PC-3 (cell line): ENCODE results near the gene RNU1-4. TPM values are rescaled to one million over a fixed set of nuclear protein-coding genes. Genes with fewer than 3 reads are reported as not detected.
"Not testable (repeated sequence)": the region's sequence is repeated elsewhere in the genome, so short reads cannot be mapped to it uniquely, and the experiment has no call there.

Experiments used
- ATAC-seq: fragments of 200-7000 bp; cut with Tn5 transposase; 2 replicates; pipeline ENCODE4 v1.9.1; 2020; ENCODE audit warnings: mild to moderate bottlenecking, moderate library complexity
- BruUV-seq: library from RNA; stranded (reverse); fragments of 400-500 nt; replicated peaks from 2 replicates; lab custom pipeline; 2021; lab: Mats Ljungman, UMichigan
- CTCF ChIA-PET: fragments of 300-600 bp; sonication (Branson Sonifier 250); formaldehyde crosslinking; loops from one replicate; lab custom pipeline; 2022; ENCODE audit warnings: antibody characterized with exemption; lab: Charles Lee
- POLR2A ChIA-PET: fragments of 300-600 bp; sonication (Branson Sonifier 250); formaldehyde crosslinking; loops from one replicate; lab custom pipeline; 2022; ENCODE audit warnings: antibody characterized with exemption; ENCODE audit not compliant: unreplicated experiment; lab: Charles Lee
- DNase-seq: peaks from one replicate; pipeline ENCODE4 v3.0.0-alpha.2; 2015
- H2AFZ ChIP-seq: fragments of 300-600 bp; sonication (generic); 2 replicates; pipeline ENCODE4 v1.6.0; 2016; ENCODE audit warnings: antibody characterized with exemption, low read length
- H3F3A ChIP-seq: fragments of 300-600 bp; sonication (generic); one replicate; pipeline ENCODE4 v1.6.0; 2017; ENCODE audit warnings: antibody characterized with exemption, low read length, control low read depth, mild to moderate bottlenecking; ENCODE audit not compliant: unreplicated experiment
- H3K27ac ChIP-seq: fragments of 300-600 bp; sonication (generic); 2 replicates; pipeline ENCODE4 v1.5.1; 2016; ENCODE audit warnings: mild to moderate bottlenecking, low read length
- H3K27me3 ChIP-seq: fragments of 300-600 bp; sonication (generic); 2 replicates; pipeline ENCODE4 v1.6.1; 2016; ENCODE audit warnings: low read length, mixed read lengths
- H3K36me3 ChIP-seq: fragments of 300-600 bp; sonication (generic); 2 replicates; pipeline ENCODE4 v1.6.1; 2016; ENCODE audit warnings: low read depth, mixed run types, low read length, mixed read lengths
- H3K4me1 ChIP-seq: fragments of 300-600 bp; sonication (generic); 2 replicates; pipeline ENCODE4 v1.5.1; 2016; ENCODE audit warnings: low read length; ENCODE audit not compliant: insufficient read depth
- H3K4me2 ChIP-seq: fragments of 300-600 bp; sonication (generic); 2 replicates; pipeline ENCODE4 v1.6.0; 2016; ENCODE audit warnings: low read length
- H3K4me3 ChIP-seq: fragments of 300-600 bp; sonication (generic); 2 replicates; pipeline ENCODE4 v1.5.1; 2016; ENCODE audit warnings: mild to moderate bottlenecking, low read length, mixed read lengths
- H3K79me2 ChIP-seq: fragments of 300-600 bp; sonication (generic); 2 replicates; pipeline ENCODE4 v1.6.1; 2017; ENCODE audit warnings: low read length, mixed read lengths
- H3K9ac ChIP-seq: fragments of 300-600 bp; sonication (generic); 2 replicates; pipeline ENCODE4 v1.6.0; 2016; ENCODE audit warnings: mild to moderate bottlenecking, low read length
- H3K9me2 ChIP-seq: fragments of 300-600 bp; sonication (generic); replicated peaks from 2 replicates; pipeline ENCODE4 v1.6.1; 2016; ENCODE audit warnings: mixed run types, low read length, mixed read lengths
- H3K9me3 ChIP-seq: fragments of 300-600 bp; sonication (generic); 2 replicates; pipeline ENCODE4 v1.6.1; 2016; ENCODE audit warnings: low read length, mixed read lengths
- H4K20me1 ChIP-seq: fragments of 300-600 bp; sonication (generic); 2 replicates; pipeline ENCODE4 v1.6.1; 2016; ENCODE audit warnings: low read length, mixed read lengths
- EZH2 ChIP-seq: fragments of 300-600 bp; sonication (generic); IDR thresholded peaks from one replicate; pipeline ENCODE4 v1.6.1; 2017; ENCODE audit warnings: antibody characterized with exemption, mild to moderate bottlenecking, low read length; ENCODE audit not compliant: unreplicated experiment
- EZH2phosphoT487 ChIP-seq: fragments of 300-600 bp; sonication (generic); IDR thresholded peaks from 2 replicates; pipeline ENCODE4 v1.6.1; 2018; ENCODE audit warnings: mild to moderate bottlenecking, antibody characterized with exemption, low read length, borderline replicate concordance
- intact Hi-C: fragments of 100-400 bp; cut with micrococcal nuclease; formaldehyde crosslinking; loops from 2 replicates; pipeline ENCODE4 v1.9.0; 2023
- total RNA-seq: library from RNA; depleted of rRNA; stranded (reverse); fragments of >200 nt; gene quantifications from 2 replicates; pipeline ENCODE4 v1.2.3, GENCODE V29; 2014
- TF ChIP-seq, protein P1 (sequence below): fragments of 300-600 bp; sonication (generic); conservative IDR thresholded peaks from 2 replicates; pipeline ENCODE4 v1.5.1; 2017; ENCODE audit warnings: antibody characterized with exemption, low read depth, mild to moderate bottlenecking, low read length

Gene RNU1-4
- total RNA-seq, 1 experiment from 2014 or later, result under 0.01 TPM

DNA sequence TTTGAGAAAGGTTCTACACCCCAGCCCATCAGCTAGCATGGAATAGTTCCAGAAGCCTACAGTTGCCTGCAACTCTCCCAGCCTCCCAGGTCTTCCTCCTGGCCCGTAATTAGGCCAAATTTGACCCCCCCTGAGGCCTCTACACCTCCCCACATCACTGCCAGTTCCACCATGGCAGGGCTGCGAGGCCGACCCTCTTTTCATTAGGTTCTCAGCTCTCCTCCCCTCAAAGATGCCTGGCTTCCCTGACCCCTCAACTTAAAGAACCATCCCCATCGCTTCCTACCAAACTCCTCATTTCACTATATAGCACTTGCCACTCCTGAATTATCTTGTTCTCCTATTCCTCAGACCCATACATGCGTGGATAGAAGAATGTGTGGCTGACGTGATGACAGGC lies 27.3 kb upstream of the RNU1-4 start:
- intact Hi-C loops, H3K4me2 ChIP-seq, H3K4me1 ChIP-seq, POLR2A ChIA-PET, BruUV-seq, H2AFZ ChIP-seq, H3K27ac ChIP-seq, H3K9ac ChIP-seq, CTCF ChIA-PET, H3K79me2 ChIP-seq, ATAC-seq, H3K36me3 ChIP-seq, H3K9me2 ChIP-seq, H4K20me1 ChIP-seq, H3K27me3 ChIP-seq, H3K9me3 ChIP-seq, DNase-seq, H3F3A ChIP-seq, H3K4me3 ChIP-seq: not testable (repeated sequence)

- BruUV-seq, H3K4me3 ChIP-seq, DNase-seq, intact Hi-C loops, H3K4me2 ChIP-seq, H3F3A ChIP-seq, H3K9me3 ChIP-seq, CTCF ChIA-PET, H3K27me3 ChIP-seq, H3K79me2 ChIP-seq, H2AFZ ChIP-seq, H3K27ac ChIP-seq, H3K9ac ChIP-seq, POLR2A ChIA-PET, H3K36me3 ChIP-seq, H4K20me1 ChIP-seq, H3K4me1 ChIP-seq, H3K9me2 ChIP-seq, ATAC-seq: not testable (repeated sequence)
Measured at GRCh38 chr1:16713480-16713879, 26.8 kb upstream of the RNU1-4 start.

- Histone ChIP-seq H3K27me3 (no peaks in the 10 kb centered on the region), H3K36me3 (no peaks in the 10 kb centered on the region), H3K4me3 (no peak overlapping the region), H3K9me3 (no peaks in the 10 kb centered on the region), H3K79me2 (no peaks in the 10 kb centered on the region), H3F3A (no peaks in the 10 kb centered on the region), H3K4me2 (no peak overlapping the region), H3K27ac (no peak overlapping the region), H3K9ac (no peak overlapping the region), H3K9me2 (no peaks in the 10 kb centered on the region), H4K20me1 (no peaks in the 10 kb centered on the region), H3K4me1 (0 out of 2 replicates have a peak, but pooled peaks cover 3% of the 10 kb centered on the region), H2AFZ (no peak overlapping the region)
- TF ChIP-seq EZH2 (no peak), EZH2phosphoT487 (no peak)
- TF ChIP-seq, protein P1, sequence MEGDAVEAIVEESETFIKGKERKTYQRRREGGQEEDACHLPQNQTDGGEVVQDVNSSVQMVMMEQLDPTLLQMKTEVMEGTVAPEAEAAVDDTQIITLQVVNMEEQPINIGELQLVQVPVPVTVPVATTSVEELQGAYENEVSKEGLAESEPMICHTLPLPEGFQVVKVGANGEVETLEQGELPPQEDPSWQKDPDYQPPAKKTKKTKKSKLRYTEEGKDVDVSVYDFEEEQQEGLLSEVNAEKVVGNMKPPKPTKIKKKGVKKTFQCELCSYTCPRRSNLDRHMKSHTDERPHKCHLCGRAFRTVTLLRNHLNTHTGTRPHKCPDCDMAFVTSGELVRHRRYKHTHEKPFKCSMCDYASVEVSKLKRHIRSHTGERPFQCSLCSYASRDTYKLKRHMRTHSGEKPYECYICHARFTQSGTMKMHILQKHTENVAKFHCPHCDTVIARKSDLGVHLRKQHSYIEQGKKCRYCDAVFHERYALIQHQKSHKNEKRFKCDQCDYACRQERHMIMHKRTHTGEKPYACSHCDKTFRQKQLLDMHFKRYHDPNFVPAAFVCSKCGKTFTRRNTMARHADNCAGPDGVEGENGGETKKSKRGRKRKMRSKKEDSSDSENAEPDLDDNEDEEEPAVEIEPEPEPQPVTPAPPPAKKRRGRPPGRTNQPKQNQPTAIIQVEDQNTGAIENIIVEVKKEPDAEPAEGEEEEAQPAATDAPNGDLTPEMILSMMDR, result no peak
- DNase-seq (peak; percentile 60), ATAC-seq (peak; percentile 30; the same call in 1 of the 2 replicates)
- ChIA-PET CTCF (no interaction called here), POLR2A (interaction anchor here (0.6 kb wide), 1 partner anchor 203 kb away, joined by 4 read pairs; no protein-coding TSS in a partner anchor)
- BruUV-seq, result no TSS peak
- intact Hi-C loops, result no loop called here
Measured at GRCh38 chr1:16716691-16717335, 23.5 kb upstream of the RNU1-4 start.
